Eye (tissue), 1 donor: Measurements from ENCODE around the gene FBXO21.
"Not testable (repeated sequence)": the region's sequence is repeated elsewhere in the genome, so short reads cannot be mapped to it uniquely, and the experiment has no call there.

ENCODE experiments used
- DNase-seq: peaks from one replicate; pipeline ENCODE4 v3.0.0-alpha.2; 2015

Gene FBXO21

GRCh38 chr12:117190210-117190781 is at the start of gene FBXO21:
Gene FBXO21 (minus strand): TSS chr12:117190470. CDS start chr12:117190456, 14 bp downstream.
- peak; percentile 96 for DNase-seq

GRCh38 chr12:117236456-117237001 is 46.3 kb upstream of the FBXO21 start:
- DNase-seq: peak; percentile 91

- no peak for DNase-seq
Observed at GRCh38 chr12:117235261-117235660, 45.0 kb upstream of the FBXO21 start.

DNA sequence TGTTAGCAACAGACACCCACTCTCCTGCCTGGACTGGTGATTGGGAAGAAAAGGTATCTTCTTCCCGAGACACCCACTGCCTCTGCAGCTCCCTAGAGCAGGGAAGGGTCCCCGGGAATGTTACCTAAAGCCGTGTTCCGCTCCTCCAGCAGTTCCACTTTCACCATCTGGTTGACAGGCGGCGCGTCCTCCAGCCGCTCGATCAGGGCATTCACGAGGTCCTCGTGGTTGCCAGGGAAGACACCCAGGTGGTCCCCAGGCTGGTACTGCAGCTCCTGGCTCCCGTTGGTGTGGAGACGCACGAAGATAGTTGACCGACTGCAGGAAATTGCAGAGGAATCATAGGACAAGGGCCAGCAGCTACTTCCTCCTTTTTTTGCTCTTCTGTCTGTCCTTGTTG is 44.2 kb upstream of the FBXO21 start:
- no peak for DNase-seq

DNA sequence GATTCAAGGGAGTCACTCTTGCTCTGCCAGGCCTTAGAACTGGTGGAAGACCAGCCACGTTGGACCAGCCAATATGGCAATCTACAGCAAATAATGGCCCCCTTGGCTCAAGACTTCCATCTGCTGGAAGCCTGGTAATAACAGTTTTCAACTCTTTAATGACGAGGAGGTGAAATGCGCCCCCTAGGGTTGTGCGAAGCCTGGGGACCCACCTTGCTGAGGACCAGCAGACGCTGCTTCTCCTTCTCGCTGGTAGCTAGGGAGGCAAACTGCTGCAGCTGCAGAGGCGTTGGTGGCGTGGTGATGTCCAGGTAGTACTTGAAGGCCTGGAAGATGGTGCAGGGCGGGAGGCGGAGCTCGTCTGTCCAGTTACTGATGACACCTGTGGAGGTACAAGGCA is 41.5 kb upstream of the FBXO21 start:
- DNase-seq: no peak

DNA sequence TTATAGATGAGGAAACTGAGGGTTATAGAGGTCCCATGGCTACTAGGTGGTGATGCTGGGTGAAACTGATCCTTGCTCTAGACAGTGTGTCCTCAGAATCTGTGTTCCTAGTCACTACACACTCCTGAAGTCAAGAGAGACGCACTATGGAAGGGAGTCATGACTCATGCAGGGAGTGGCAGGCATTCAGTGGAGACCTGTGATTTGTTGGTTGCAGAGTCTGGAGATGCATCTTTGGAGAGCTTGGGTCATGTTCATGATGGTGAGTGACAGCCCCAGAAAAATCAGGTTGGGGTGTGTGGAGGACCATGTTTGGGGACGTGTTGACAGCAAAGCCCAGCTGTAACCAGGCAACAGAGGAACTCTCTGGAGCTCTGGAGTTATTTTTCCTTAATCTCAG is 38.0 kb upstream of the FBXO21 start:
- no peak for DNase-seq

- no peak for DNase-seq
Observed at GRCh38 chr12:117227000-117227653, 36.9 kb upstream of the FBXO21 start.

DNA sequence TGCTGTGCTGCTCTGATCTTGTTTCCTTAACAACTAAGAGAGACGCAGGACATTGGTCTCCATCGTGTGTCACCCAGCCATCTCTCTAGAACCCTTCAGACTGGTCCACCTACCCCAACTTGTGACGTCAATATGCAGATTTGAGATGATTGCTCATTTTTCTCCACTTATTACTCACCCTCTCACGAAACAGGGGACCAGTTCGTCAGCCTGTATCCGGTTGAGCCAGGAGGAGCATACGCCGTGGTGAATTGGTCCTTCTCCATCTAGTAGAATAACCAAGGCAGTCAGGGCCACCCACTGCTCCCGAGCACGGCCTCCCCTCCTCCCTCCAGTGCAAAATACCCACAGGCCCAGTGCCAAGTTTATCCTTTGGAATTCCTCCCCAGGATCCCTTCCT is 36.2 kb upstream of the FBXO21 start:
- no peak for DNase-seq

DNA sequence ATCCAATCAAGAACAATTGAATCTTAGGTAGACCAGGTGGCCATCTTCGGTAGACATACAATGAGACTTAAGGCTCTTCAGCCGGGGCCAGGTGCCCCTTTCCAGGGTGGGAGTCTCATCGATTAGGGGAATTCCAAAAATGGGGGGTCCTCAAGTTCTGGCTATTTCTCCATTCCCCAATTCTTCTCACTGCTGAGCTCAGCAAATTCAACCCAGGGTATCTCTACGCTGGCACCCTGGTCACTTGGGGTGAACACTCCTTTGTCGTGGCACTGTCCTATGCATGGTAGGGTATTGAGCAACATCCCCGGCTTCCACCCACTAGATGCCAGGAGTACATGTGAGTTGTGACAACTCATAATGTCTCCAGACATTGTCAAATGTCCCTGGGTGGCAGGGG is 34.9 kb upstream of the FBXO21 start:
- no peak for DNase-seq

GRCh38 chr12:117220947-117221346 is 30.7 kb upstream of the FBXO21 start:
- not testable (repeated sequence) for DNase-seq

DNA sequence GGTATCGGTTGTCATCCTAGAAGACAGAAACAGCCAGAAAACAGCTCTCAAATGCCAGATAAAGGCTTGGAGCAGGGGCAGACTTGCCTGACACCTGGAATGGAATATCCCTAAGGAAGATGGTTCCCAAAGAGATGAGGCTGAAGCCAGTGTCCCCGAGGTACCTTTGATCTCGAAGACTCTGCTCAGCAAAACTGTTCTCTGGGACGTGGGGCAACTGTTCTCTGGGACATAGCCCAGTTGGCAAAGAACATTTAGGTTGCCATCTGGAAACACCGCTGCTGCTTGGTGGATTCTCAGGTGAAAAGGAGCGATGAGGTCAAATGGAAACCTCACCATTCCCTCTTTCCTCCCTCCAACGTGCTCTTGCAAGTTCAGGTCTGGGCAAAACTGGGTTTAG is 27.9 kb upstream of the FBXO21 start:
- DNase-seq: no peak

- DNase-seq: no peak
Observed at GRCh38 chr12:117216686-117217085, 26.4 kb upstream of the FBXO21 start.

DNA sequence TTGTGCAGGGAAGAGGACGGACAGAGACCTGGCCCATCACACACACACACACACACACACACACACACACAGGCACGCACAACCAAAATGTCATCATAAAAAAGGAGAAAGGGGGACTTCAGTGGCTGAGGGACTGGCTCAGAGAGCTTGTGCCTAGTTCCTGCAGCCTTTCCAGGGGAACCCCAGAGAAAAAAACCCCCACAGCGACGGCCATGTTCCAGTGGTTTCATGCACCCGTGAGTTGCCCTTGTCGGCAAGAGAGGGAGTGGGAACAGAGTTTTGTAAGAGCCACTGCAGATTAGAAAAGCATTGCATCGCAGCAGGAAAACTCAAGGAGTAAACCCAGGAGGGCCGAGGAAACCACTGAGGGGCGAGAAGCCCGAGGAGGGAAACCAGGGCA is 24.5 kb upstream of the FBXO21 start:
- DNase-seq: no peak

GRCh38 chr12:117213295-117213808 is 23.1 kb upstream of the FBXO21 start:
- no peak for DNase-seq

- peak; percentile 95 for DNase-seq
Observed at GRCh38 chr12:117212563-117213190, 22.4 kb upstream of the FBXO21 start.

- no peak for DNase-seq
Observed at GRCh38 chr12:117210266-117210918, 20.1 kb upstream of the FBXO21 start.

DNA sequence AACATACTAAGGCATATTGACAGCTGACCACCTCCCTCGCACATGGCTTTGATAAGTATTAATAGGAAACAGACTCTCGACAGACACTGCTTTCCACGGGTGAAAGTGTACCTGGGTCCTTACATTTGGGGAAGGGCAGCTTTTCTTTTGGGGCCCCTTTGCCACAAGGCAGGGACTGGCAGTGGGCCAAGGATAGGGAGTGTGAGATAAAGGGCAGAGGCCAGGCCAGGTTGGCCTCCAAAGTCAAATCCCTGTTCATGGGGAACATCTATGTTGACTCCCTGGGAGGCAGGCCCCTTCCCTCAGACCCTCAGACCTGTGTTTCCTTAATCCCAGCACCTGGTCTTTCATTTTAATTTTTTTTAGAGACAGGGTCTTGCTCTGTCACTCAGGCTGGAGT is 19.4 kb upstream of the FBXO21 start:
- DNase-seq: no peak

GRCh38 chr12:117208811-117209455 is 18.7 kb upstream of the FBXO21 start:
- no peak for DNase-seq

GRCh38 chr12:117208206-117208605 is 17.9 kb upstream of the FBXO21 start:
- no peak for DNase-seq

DNA sequence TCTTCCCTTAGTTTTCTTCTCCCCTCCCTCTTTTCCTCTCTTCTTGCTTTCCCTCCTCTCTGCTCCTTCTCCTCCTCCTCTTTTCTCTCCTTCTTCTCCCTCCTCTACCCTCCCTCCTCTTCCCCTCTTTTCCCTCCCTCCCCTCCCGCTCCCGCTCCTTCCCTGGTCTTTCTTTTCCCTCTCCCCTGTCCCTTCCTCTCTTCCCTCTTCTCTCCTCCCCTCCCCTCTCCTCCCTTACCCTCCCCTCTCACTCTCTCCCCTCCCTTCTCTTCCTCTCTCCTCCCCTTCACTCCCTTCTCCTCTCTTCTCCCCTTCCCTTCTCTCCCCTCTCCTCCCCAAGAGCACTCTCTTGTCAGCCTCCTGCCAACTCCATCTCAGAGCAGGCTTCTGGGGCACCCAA is 17.4 kb upstream of the FBXO21 start:
- no peak for DNase-seq

DNA sequence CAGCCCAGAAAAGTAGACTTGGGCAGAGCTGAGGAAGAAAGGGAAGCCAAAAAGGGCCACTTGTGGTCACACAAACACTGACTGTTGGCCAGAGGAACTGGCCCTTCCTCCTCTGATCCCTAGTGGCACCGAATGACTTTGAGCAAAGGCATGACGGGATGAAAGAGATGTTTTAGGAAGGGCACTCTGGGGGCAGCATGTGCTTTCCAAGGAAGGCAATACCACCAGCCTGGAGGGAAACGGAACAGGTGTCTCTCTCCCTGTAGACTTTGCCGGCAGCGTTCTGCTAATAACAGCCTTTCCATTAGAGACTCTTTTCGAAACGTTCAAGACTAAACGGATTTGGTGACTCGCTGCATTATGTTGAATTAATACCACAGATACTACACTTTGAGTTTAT is 12.3 kb upstream of the FBXO21 start:
- no peak for DNase-seq

DNA sequence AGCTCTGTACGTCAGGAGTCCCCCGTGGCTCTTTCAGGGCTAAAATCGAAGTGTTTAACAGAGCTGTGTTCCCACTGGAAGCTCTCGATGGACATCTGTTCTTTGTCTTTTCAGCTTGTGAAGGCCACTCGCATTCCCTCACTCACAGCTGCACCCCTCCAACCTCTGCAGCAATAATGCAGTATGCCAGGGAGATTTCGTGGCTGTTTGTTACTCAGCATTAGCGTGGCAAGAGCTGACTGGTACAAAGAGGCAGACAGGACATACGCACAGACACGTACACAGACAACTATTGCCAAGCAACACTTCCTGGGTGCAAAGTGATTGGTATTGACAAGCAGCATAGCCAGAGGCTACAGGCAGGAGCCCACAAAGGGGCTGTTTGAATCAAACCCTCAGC is 11.8 kb upstream of the FBXO21 start:
- DNase-seq: no peak
